Heart right ventricle (tissue), 16 donors: Measurements from ENCODE around the gene VIPR2. TPM values are rescaled to one million over a fixed set of nuclear protein-coding genes. Genes with fewer than 3 reads are reported as not detected.

Experiments
- ATAC-seq, 8 donors: fragments of 200-7000 bp; cut with Tn5 transposase; one replicate each; pipeline ENCODE4 v1.9.1; 2020; ENCODE audit warnings: mild to moderate bottlenecking in 8 of 8, moderate library complexity in 8 of 8, moderate number of reproducible peaks in 1 of 8
- DNase-seq, 2 donors: peaks; one replicate each; pipeline ENCODE4 v3.0.0-alpha.2; 2020
- H3K27ac ChIP-seq, 10 donors: fragments of 200-600 bp; sonication (generic) in 2 of 10; one replicate each; pipeline versions ENCODE4 v1.5.0 to v1.8.0; 2020 to 2022; ENCODE audit warnings: mild to moderate bottlenecking in 3 of 10
- H3K27me3 ChIP-seq, 7 donors: fragments of 200-600 bp; one replicate each; pipeline ENCODE4 v1.8.0; 2021 to 2022; ENCODE audit warnings: mild to moderate bottlenecking in 2 of 7
- H3K36me3 ChIP-seq, 9 donors: fragments of 200-600 bp; sonication (generic) in 1 of 9; one replicate each; pipeline versions ENCODE4 v1.5.0 to v1.8.0; 2020 to 2022; ENCODE audit warnings: mild to moderate bottlenecking in 2 of 9
- H3K4me1 ChIP-seq, 9 donors: fragments of 200-600 bp; sonication (generic) in 1 of 9; one replicate each; pipeline versions ENCODE4 v1.5.0 to v1.8.0; 2020 to 2022; ENCODE audit warnings: mild to moderate bottlenecking in 4 of 9
- H3K4me3 ChIP-seq, 10 donors: fragments of 200-600 bp; sonication (generic) in 2 of 10; one replicate each; pipeline versions ENCODE4 v1.5.0 to v1.8.0; 2020 to 2022; ENCODE audit warnings: mild to moderate bottlenecking in 7 of 10, moderate library complexity in 2 of 10
- H3K9me3 ChIP-seq, 11 donors: fragments of 200-600 bp in 10 of 11; sonication (generic) in 2 of 11; one replicate each; pipeline versions ENCODE4 v1.5.0 to v1.8.0; 2013 to 2022; ENCODE audit warnings: mild to moderate bottlenecking in 2 of 11, control low read depth in 1 of 11, moderate library complexity in 1 of 11
- CTCF ChIP-seq, 9 donors: fragments of 200-600 bp; sonication (generic) in 2 of 9; IDR thresholded peaks; one replicate each; pipeline versions ENCODE4 v1.5.0 to v1.8.0; 2021 to 2022; ENCODE audit warnings: antibody characterized with exemption in 9 of 9, mild to moderate bottlenecking in 5 of 9, moderate library complexity in 1 of 9
- WGBS, 2 donors: extraction: QIAGEN DNeasy Blood & Tissue Kit; methylation state at CpG; one replicate each; pipeline ENCODE4 v1.1.7; 2013; ENCODE audit warnings: inconsistent platforms in 1 of 2; 5-methylcytosine and 5-hydroxymethylcytosine counted together
- intact Hi-C, 10 donors: fragments of 100-400 bp; cut with DNase I; formaldehyde crosslinking; loops; one replicate each; pipeline versions ENCODE4 v1.11.1 to v1.14.2; 2022
- polyA plus RNA-seq, 2 donors: library from polyadenylated mRNA; stranded (reverse); fragments of 200-250 nt; gene quantifications; one replicate each; pipeline ENCODE4 v1.2.3, GENCODE V29; 2013
- total RNA-seq, 10 donors: library from RNA; stranded (reverse); fragmentation: NEBNext Ultra II Directional in 3 of 10; extraction: Animal tissue kit (Norgen Biotek cat#: 25700) in 3 of 10; gene quantifications; one replicate each; pipeline versions ENCODE4 v1.2.1 to v1.2.4, GENCODE V29; 2021 to 2023
- donor health status: Arrhythmogenic right ventricular cardiomyopathy.
- donor health status: ischemic (EF 13 %, LVEDD 7.1; RV severe dilation, severe dysfunction).
- donor health status: healthy with polysubstance abuse.
- donor health status: DM: no; HTN: yes; CAD: no.
- donor health status: DM: no; HTN: no; CAD: no.
- donor health status: ischemic (EF 25% LVEDD 6.9; RV normal size, moderate dysfunction).
- donor health status: ischemic (EF 25% LVEDD 5.7; RV mildly dilated, moderate dysfunction).
- donor health status: healthy.
- donor health status: DM: yes; HTN: yes; CAD: no.
- donor health status: Ischemic cardiomyopathy.
- donor health status: ischemic (EF 35%, LVEDD 5.7; RV mildly dilated, moderate dysfunction).
- donor health status: nonischemic (EF 11% LVEDD 7.7; RV severe dilation, severe dysfunction).
- donor health status: DM: yes; HTN: yes; CAD: no.
- donor health status: PGD.
- donor health status: ischemic (EF 29% LVEDD 5.4; RV normal size, mild dysfunction).
- donor health status: nonischemic (EF 23%, LVEDD 6.1; RV moderate dilation, normal function).

VIPR2 gene
- total and polyA plus RNA-seq, 12 donors = 3.0 to 30.6 (median 19.1) TPM

- Histone ChIP-seq H3K27me3 (peaks cover 0 to 7% (median 0%) of the 10 kb centered on the region in 7 donors), H3K4me1 (peaks cover 0 to 6% (median 0%) of the 10 kb centered on the region in 9 donors), H3K9me3 (peaks cover 0 to 5% (median 0%) of the 10 kb centered on the region in 11 donors), H3K4me3 (no peak overlapping the region), H3K27ac (no peak overlapping the region), H3K36me3 (no peaks in the 10 kb centered on the region)
- 73 to 90% methylated on average over 7 of the region's 7 CpGs for WGBS, 2 donors
- no peak for DNase-seq
- TF ChIP-seq CTCF (IDR thresholded peaks at IDR 0.05) = no peak
- intact Hi-C loops = no loop called here
- no peak for ATAC-seq
Observed at GRCh38 chr7:159122276-159122675, 22.4 kb downstream of the VIPR2 start.

- H3K27me3 ChIP-seq = peaks cover 0 to 4% (median 0%) of the 10 kb centered on the region in 7 donors
- 72% methylated on average over 4 of the region's 4 CpGs for WGBS, 2 donors
- H3K9me3 ChIP-seq = peaks cover 0 to 5% (median 0%) of the 10 kb centered on the region in 11 donors
- H3K27ac ChIP-seq = no peak overlapping the region
- H3K4me1 ChIP-seq = peaks cover 0 to 6% (median 0%) of the 10 kb centered on the region in 9 donors
- H3K4me3 ChIP-seq = no peak overlapping the region
- DNase-seq (no peak), ATAC-seq (no peak)
- intact Hi-C loops = no loop called here
- TF ChIP-seq CTCF (IDR thresholded peaks at IDR 0.05) = no peak
- H3K36me3 ChIP-seq = no peaks in the 10 kb centered on the region
Observed at GRCh38 chr7:159121476-159121875, 23.2 kb downstream of the VIPR2 start.

DNA sequence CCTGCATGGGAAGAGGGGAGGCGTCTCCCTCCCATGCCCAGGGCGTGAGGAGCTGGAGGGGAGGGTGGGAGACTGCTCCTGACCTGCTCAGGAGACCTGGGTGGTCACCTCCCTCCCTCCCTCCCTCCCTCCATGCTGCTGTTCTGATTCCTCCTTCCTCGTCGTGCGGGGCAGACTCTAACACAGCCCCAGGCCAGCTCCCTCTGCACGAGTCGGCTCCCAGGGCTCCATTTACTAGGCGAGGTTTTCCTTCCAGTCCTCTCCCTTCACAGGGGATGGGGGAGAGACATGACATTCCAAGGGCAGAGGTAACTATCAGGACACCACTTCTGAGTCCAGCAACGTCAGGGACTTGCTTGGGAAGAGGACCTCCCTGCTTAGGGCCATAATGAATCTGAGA, 23.6 kb downstream of the VIPR2 start:
- DNase-seq (no peak), ATAC-seq (no peak)
- TF ChIP-seq CTCF (IDR thresholded peaks at IDR 0.05) = no peak
- H3K27ac ChIP-seq = no peak overlapping the region
- intact Hi-C loops = no loop called here
- no peak overlapping the region for H3K4me3 ChIP-seq
- WGBS, 2 donors = 79 to 86% methylated on average over 9 of the region's 9 CpGs
- H3K27me3 ChIP-seq = no peaks in the 10 kb centered on the region
- peaks cover 0 to 6% (median 0%) of the 10 kb centered on the region in 9 donors for H3K4me1 ChIP-seq
- peaks cover 0 to 5% (median 0%) of the 10 kb centered on the region in 11 donors for H3K9me3 ChIP-seq
- no peaks in the 10 kb centered on the region for H3K36me3 ChIP-seq

GRCh38 chr7:159120540-159120919, 24.1 kb downstream of the VIPR2 start:
- intact Hi-C loops = no loop called here
- peaks cover 0 to 5% (median 0%) of the 10 kb centered on the region in 11 donors for H3K9me3 ChIP-seq
- H3K27ac ChIP-seq = no peak overlapping the region
- peaks cover 0 to 11% (median 2%) of the 10 kb centered on the region in 9 donors for H3K4me1 ChIP-seq
- no peak for DNase-seq
- ATAC-seq = no peak
- 89 to 90% methylated on average over 7 of the region's 7 CpGs for WGBS, 2 donors
- no peaks in the 10 kb centered on the region for H3K36me3 ChIP-seq
- no peaks in the 10 kb centered on the region for H3K27me3 ChIP-seq
- H3K4me3 ChIP-seq = no peak overlapping the region
- TF ChIP-seq CTCF (IDR thresholded peaks at IDR 0.05) = no peak
